NT2/D1 (cell line): ENCODE measurements around the gene UBAP1L.
"Not testable (repeated sequence)": the region's sequence is repeated elsewhere in the genome, so short reads cannot be mapped to it uniquely, and the experiment has no call there.

Source experiments
- DNase-seq: peaks from one replicate; pipeline ENCODE4 v3.0.0-alpha.2; 2011; ENCODE audit warnings: low read depth, low spot score
- H3K27me3 ChIP-seq: 2 replicates; pipeline ENCODE4 v1.6.0; 2011; ENCODE audit warnings: mild to moderate bottlenecking; ENCODE audit not compliant: insufficient read length, insufficient read depth
- H3K36me3 ChIP-seq: 2 replicates; pipeline ENCODE4 v1.6.1; 2011; ENCODE audit warnings: mild to moderate bottlenecking, low read length, mixed read lengths; ENCODE audit not compliant: insufficient read depth, insufficient read length
- H3K4me1 ChIP-seq: 2 replicates; pipeline ENCODE4 v1.5.1; 2011; ENCODE audit not compliant: insufficient read depth, insufficient read length
- H3K4me3 ChIP-seq: 2 replicates; pipeline ENCODE4 v1.5.1; 2011; ENCODE audit warnings: low read depth; ENCODE audit not compliant: insufficient read length
- H3K9ac ChIP-seq: 2 replicates; pipeline ENCODE4 v1.6.0; 2011; ENCODE audit warnings: low read depth; ENCODE audit not compliant: insufficient read length
- H3K9me3 ChIP-seq: 2 replicates; pipeline ENCODE4 v1.5.1; 2011; ENCODE audit warnings: mild to moderate bottlenecking, low read length; ENCODE audit not compliant: insufficient read depth
- SUZ12 ChIP-seq: IDR thresholded peaks from 2 replicates; pipeline ENCODE4 v1.6.1; 2011; ENCODE audit not compliant: insufficient read length, insufficient read depth; ENCODE audit errors: extremely low read depth
- YY1 ChIP-seq: IDR thresholded peaks from 2 replicates; pipeline ENCODE4 v1.6.1; 2011; ENCODE audit not compliant: insufficient read length, insufficient read depth
- ZNF274 ChIP-seq: IDR thresholded peaks from 2 replicates; pipeline ENCODE4 v1.6.1; 2011; ENCODE audit warnings: mild to moderate bottlenecking, low read depth, low read length

The UBAP1L gene

DNA sequence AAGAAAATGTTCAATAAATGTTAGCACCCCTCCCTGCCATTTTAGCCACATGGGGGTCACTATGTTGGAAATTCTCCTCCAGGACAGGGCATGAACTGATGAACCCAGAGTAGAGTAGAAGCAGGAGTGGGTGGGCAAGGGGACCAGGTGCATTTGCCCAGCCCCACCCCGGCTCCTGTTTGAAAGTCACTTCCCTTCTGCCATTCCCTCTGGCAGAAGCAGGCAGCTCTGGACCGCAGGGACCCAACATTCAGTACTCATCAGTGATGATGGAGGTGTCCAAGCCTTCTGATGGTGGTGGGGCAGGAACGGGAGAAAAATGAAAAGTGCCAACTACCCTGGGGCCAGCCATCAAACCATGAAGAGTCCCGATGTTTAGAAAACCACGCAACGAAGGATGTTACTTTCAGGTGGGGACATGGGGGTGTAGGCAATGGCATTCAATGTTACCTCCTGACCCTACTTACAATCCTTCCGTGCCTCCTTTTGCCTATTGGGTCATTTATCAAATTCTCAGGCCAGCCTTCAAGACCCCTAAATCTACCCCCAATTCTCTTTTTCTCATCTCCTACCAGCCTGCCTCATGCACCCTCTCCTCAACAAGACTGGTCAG is 17.2 kb downstream of the UBAP1L start:
- Histone ChIP-seq H3K27me3 (peaks cover 7% of the 10 kb centered on the region), H3K4me1 (peaks cover 10% of the 10 kb centered on the region), H3K4me3 (no peak overlapping the region), H3K9ac (no peak overlapping the region), H3K36me3 (peaks cover 16% of the 10 kb centered on the region), H3K9me3 (no peaks in the 10 kb centered on the region)
- DNase-seq: no peak
- TF ChIP-seq ZNF274 (no peak), YY1 (no peak), SUZ12 (no peak)

DNA sequence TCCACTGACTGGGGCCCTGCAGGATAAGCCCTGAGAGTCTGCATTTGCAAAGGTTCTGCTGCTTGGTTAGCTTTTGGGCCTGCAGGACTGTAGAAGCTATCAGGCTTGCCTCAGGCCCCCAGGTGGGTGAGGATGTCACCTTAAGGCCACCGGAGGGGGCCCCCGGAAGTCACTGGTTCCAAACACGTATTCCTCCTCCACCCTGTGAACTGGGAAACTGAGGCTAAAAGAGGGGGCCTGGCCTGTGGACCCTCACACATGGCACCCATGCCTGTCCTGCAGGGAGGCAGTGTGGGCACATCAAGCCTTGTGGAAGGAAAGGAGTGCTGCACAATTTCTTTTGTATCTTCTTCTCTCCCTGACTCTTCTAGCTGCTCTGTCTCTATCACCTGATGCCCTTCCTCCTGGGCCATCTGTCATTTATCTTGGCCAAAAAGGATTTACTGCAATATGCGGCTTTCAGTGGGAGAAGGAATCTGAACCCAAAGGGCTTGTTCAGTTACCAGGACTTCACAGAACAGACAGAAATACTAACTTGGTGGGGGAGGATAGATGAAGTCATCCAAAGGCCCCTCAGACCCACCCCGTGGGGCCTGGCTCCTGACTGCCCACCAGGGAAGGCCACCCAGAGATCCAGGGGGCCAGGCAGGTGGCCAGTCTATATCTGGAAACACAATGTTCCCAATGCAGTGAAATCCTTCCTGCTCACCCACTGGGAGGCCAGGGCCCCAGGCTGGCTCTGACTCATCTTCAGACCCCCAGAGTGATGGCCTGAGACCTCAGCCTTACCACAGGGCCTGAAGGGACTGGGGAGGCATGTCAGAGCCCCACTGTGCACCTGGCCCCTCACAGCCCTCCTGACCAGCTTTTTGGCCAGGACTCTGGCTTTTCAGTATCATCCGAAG is 18.3 kb downstream of the UBAP1L start:
- Histone ChIP-seq H3K27me3 (no peaks in the 10 kb centered on the region), H3K9me3 (no peaks in the 10 kb centered on the region), H3K36me3 (peaks cover 16% of the 10 kb centered on the region), H3K4me3 (no peak overlapping the region), H3K9ac (no peak overlapping the region), H3K4me1 (peaks cover 10% of the 10 kb centered on the region)
- no peak for DNase-seq
- TF ChIP-seq SUZ12 (no peak), YY1 (no peak), ZNF274 (no peak)

DNA sequence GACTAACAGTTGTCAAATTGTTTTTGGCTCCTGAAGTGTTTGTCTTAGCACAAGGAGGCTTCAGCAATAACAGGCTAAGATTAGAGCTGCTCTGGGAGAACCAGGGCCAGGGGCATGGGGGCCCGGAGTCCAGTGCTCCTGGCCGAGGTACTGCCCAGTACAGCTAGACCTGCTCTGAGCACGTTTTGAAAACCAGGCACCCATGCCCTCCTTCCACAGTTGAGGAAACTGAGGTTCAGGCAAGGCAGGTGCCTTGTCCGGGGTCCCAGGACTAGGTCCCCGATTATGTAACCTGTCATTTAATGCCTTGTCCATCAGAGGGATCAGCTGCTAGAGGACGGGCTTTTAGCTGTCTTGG is 19.3 kb downstream of the UBAP1L start:
- Histone ChIP-seq H3K27me3 (no peaks in the 10 kb centered on the region), H3K9me3 (no peaks in the 10 kb centered on the region), H3K9ac (no peak overlapping the region), H3K4me1 (peaks cover 10% of the 10 kb centered on the region), H3K36me3 (peaks cover 16% of the 10 kb centered on the region), H3K4me3 (no peak overlapping the region)
- TF ChIP-seq ZNF274 (no peak), SUZ12 (no peak), YY1 (no peak)
- no peak for DNase-seq

DNA sequence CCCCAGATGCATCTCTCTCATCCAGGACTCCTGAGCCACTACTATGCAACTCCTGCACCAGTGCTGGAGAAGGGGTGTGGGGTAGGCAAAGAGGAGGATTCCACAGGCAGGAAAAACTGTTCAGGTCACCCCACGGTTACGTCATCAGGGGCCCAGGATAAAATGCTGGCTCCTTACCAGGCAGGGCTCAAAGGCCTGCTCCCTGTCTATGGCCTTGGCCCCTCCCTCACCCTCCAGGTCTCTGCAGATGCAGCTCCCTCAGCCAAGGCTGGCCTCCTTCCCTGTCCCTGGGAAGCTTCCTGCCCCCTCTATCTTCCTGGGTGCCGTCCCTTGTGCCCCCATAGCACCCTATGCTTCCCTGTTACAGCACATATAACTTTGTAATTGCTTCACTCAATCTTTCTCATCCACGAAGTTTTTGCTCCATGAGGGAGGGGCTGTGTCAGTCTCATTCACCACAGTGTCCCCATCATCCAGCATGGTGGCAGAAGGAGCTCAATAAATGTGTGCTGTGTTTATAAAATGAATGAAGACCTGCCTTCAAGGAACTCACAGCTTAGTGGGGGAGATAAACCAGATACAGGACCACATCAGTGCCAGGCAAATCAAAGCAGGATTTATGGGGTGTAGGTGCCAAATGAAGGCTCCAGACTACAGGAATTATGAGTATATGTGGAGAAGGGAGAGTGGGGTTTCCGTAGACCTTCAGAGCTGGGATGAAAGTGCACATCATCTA is 19.8 kb downstream of the UBAP1L start:
- Histone ChIP-seq H3K4me1 (peaks cover 10% of the 10 kb centered on the region), H3K9me3 (no peaks in the 10 kb centered on the region), H3K4me3 (no peak overlapping the region), H3K27me3 (no peaks in the 10 kb centered on the region), H3K9ac (no peak overlapping the region), H3K36me3 (peaks cover 16% of the 10 kb centered on the region)
- no peak for TF ChIP-seq SUZ12
- no peak for TF ChIP-seq YY1
- TF ChIP-seq ZNF274: no peak
- DNase-seq: no peak

DNA sequence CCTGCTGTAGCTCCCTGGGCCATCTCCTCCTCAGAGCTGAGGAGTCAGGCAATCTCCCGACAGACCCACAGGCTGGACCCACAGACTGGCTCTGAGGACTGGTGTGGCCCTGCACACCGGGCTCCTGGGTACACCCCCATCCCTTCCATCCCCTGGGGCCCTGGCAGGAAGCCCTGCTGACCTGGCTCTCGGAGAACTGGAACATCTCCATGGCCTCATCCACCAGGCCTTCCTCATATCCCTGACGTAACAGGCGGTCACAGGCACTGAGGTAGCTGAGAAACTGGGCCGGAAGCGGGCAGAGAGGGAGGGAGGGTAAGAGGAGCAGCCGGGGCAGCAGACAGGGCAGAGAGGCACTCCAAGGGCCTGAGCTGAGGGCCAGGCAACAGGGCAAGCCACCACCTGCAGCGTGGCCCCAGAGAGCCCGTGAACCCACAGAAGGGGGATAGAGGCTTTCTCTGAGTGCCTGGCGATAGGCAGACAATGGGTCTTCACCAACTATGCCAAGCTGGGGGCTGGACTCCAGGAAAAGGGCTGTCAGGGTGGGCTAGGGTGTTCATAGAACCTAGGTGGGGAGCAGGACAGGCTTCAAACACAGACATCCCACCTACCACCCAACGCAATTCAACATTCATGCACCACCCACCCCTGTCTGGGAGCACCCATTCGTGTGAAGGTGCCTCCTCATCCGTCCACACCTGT is 20.6 kb downstream of the UBAP1L start:
- no peaks in the 10 kb centered on the region for H3K27me3 ChIP-seq
- TF ChIP-seq YY1 (no peak), SUZ12 (no peak), ZNF274 (no peak)
- H3K9ac ChIP-seq: no peak overlapping the region
- H3K36me3 ChIP-seq: peaks cover 13% of the 10 kb centered on the region
- peaks cover 11% of the 10 kb centered on the region for H3K4me1 ChIP-seq
- no peak for DNase-seq
- no peak overlapping the region for H3K4me3 ChIP-seq
- H3K9me3 ChIP-seq: no peaks in the 10 kb centered on the region

DNA sequence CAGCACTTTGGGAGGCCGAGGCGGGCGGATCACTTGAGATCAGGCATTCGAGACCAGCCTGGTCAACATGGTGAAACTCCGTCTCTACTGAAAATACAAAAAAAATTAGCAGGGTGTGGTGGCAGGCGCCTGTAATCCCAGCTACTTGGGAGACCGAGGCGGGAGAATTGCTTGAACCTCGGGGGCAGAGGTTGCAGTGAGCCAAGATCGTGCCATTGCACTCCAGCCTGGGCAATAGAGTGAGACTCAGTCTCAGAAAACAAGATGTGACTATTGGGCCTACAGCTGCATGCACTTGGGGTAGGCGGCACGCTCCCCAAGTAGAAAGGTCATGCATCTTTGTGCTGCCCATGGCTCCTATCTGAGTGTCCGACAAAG is 21.2 kb downstream of the UBAP1L start:
- peaks cover 14% of the 10 kb centered on the region for H3K4me1 ChIP-seq
- H3K36me3 ChIP-seq, H3K4me3 ChIP-seq, H3K9ac ChIP-seq, DNase-seq, H3K27me3 ChIP-seq, H3K9me3 ChIP-seq: not testable (repeated sequence)
